PC-3 (cell line): ENCODE measurements around the gene KDM2B.

ENCODE experiments used
- CTCF ChIP-seq: fragments of 300-600 bp; sonication (generic); conservative IDR thresholded peaks from 2 replicates; pipeline ENCODE4 v1.5.1; 2017; ENCODE audit warnings: antibody characterized with exemption, low read depth, mild to moderate bottlenecking, low read length
- EZH2 ChIP-seq: fragments of 300-600 bp; sonication (generic); IDR thresholded peaks from one replicate; pipeline ENCODE4 v1.6.1; 2017; ENCODE audit warnings: antibody characterized with exemption, mild to moderate bottlenecking, low read length; ENCODE audit not compliant: unreplicated experiment
- EZH2phosphoT487 ChIP-seq: fragments of 300-600 bp; sonication (generic); IDR thresholded peaks from 2 replicates; pipeline ENCODE4 v1.6.1; 2018; ENCODE audit warnings: mild to moderate bottlenecking, antibody characterized with exemption, low read length, borderline replicate concordance

GRCh38 chr12:121443911-121444841 lies 136.6 kb downstream of the KDM2B start:
- TF ChIP-seq CTCF (no peak), EZH2phosphoT487 (no peak), EZH2 (no peak)
